Prostate gland (tissue), 2 donors: ENCODE data around the gene ACER2. TPM values are rescaled to one million over a fixed set of nuclear protein-coding genes. Genes with fewer than 3 reads are reported as not detected.
A peak's percentile ranks its signal among the peaks of the same experiment; 100 is the strongest.
"Not testable (repeated sequence)": the region's sequence is repeated elsewhere in the genome, so short reads cannot be mapped to it uniquely, and the experiment has no call there.

Source experiments
- DNase-seq: peaks from one replicate; pipeline ENCODE4 v3.0.0-alpha.2; 2019; ENCODE audit warnings: low spot score
- H3K27ac ChIP-seq, 2 donors: fragments of 200-600 bp; sonication (generic); 2 replicates each; pipeline ENCODE4 v1.5.1; 2017 to 2019
- H3K27me3 ChIP-seq: fragments of 200-600 bp; sonication (generic); replicated peaks from 2 replicates; pipeline ENCODE4 v1.5.1; 2019; ENCODE audit not compliant: insufficient read depth
- H3K36me3 ChIP-seq, 2 donors: fragments of 200-600 bp; sonication (generic); 1 replicate in 1 of 2; 2 replicates in 1 of 2; pipeline versions ENCODE4 v1.5.1 to v1.8.1; 2017 to 2019
- H3K4me1 ChIP-seq: fragments of 200-600 bp; sonication (generic); replicated peaks from 2 replicates; pipeline ENCODE4 v1.5.1; 2019
- H3K4me3 ChIP-seq, 2 donors: fragments of 200-600 bp; sonication (generic); 2 replicates each; pipeline ENCODE4 v1.5.1; 2017 to 2019
- H3K9me3 ChIP-seq: fragments of 200-600 bp; sonication (generic); 2 replicates; pipeline ENCODE4 v1.5.1; 2017
- POLR2A ChIP-seq: fragments of 450-650 bp; IDR thresholded peaks from one replicate; pipeline ENCODE4 v1.6.1; 2016; ENCODE audit warnings: antibody characterized with exemption, mild to moderate bottlenecking
- POLR2AphosphoS5 ChIP-seq: sonication (generic); formaldehyde crosslinking; IDR thresholded peaks from one replicate; pipeline ENCODE4 v1.6.1; 2017; ENCODE audit warnings: antibody characterized with exemption
- WGBS: methylation state at CpG from one replicate; pipeline ENCODE4 v1.1.5; 2018; 5-methylcytosine and 5-hydroxymethylcytosine counted together
- intact Hi-C: fragments of 100-400 bp; cut with DNase I; formaldehyde crosslinking; loops from one replicate; pipeline ENCODE4 v1.14.2; 2022
- total RNA-seq, 2 donors: library from RNA; depleted of rRNA; stranded (reverse); fragments of >200 nt; gene quantifications; one replicate each; pipeline ENCODE4 v1.1.0, GENCODE V29; 2016
- TF ChIP-seq, protein P1 (sequence below), 4 experiments: fragments of 200-600 bp in 2 of 4; fragments of 450-650 bp in 2 of 4; sonication (generic) in 2 of 4; IDR thresholded peaks; 1 replicate in 3 of 4; 2 replicates in 1 of 4; pipeline ENCODE4 v1.5.1; 2016 to 2019; ENCODE audit warnings: antibody characterized with exemption in 4 of 4, mild to moderate bottlenecking in 2 of 4, moderate library complexity in 2 of 4

ACER2 gene
- total RNA-seq, 2 donors from 2014 or later = 11.1 to 14.0 TPM

DNA sequence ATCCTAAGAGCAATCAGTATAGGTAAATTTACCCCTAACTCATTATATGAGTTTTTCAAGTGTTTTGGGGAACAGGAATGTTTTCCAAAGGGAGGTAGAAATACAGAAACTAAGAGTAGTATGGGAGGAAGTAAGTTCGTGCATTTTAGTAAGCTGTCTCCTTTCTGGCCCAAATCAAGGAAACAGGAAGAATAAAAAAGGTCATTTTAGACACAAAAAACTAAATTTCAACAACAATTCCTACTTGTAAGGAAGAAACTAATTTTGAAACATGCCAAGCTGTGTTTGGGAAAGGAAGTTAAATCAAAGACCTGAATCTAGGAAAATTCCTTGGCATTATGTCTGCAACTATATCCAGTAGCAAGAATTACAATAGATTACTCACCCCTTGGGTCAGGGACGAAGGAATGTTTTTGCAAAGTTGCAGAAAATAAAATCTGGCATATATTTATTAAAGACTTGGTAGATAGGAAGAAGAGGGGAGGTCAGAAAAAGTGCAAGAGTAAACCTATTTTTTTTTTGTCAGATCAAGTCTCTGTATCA, 22.2 kb upstream of the ACER2 start:
- no peak for DNase-seq
- TF ChIP-seq POLR2A = no peak
- TF ChIP-seq, protein P1, sequence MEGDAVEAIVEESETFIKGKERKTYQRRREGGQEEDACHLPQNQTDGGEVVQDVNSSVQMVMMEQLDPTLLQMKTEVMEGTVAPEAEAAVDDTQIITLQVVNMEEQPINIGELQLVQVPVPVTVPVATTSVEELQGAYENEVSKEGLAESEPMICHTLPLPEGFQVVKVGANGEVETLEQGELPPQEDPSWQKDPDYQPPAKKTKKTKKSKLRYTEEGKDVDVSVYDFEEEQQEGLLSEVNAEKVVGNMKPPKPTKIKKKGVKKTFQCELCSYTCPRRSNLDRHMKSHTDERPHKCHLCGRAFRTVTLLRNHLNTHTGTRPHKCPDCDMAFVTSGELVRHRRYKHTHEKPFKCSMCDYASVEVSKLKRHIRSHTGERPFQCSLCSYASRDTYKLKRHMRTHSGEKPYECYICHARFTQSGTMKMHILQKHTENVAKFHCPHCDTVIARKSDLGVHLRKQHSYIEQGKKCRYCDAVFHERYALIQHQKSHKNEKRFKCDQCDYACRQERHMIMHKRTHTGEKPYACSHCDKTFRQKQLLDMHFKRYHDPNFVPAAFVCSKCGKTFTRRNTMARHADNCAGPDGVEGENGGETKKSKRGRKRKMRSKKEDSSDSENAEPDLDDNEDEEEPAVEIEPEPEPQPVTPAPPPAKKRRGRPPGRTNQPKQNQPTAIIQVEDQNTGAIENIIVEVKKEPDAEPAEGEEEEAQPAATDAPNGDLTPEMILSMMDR (IDR thresholded peaks at IDR 0.05) = no peak
- no peak for TF ChIP-seq POLR2AphosphoS5
- intact Hi-C loops = no loop called here
- peaks cover 2% of the 10 kb centered on the region for H3K4me1 ChIP-seq
- no peaks in the 10 kb centered on the region for H3K36me3 ChIP-seq
- H3K27ac ChIP-seq = no peak overlapping the region
- H3K27me3 ChIP-seq = no peaks in the 10 kb centered on the region
- 74% methylated on average over 2 of the region's 2 CpGs for WGBS
- no peak overlapping the region for H3K4me3 ChIP-seq
- no peaks in the 10 kb centered on the region for H3K9me3 ChIP-seq

DNA sequence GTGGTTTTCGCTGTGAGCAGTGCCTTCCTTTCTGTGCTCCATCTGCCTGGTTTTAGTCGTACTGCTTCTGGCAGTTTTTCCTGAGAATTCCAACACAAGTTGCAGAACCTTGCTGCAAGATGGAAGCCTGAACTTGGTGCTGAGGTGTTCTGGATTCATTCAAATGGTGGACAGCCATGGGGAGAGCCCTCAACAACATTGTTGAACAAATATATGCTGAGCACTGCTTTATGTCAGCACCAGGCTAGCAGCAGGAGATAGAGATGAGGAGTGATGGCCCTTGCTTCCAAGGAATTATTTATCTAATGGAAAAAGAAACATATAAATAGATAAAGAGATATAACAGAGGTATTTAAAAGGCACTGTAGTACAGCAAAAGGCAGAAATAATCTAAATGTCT, 21.5 kb upstream of the ACER2 start:
- TF ChIP-seq, protein P1 (IDR thresholded peaks at IDR 0.05) = no peak
- no peak for TF ChIP-seq POLR2A
- peak; percentile 8 for TF ChIP-seq POLR2AphosphoS5
- Histone ChIP-seq H3K27me3 (no peaks in the 10 kb centered on the region), H3K36me3 (no peaks in the 10 kb centered on the region), H3K27ac (no peak overlapping the region), H3K4me3 (no peak overlapping the region), H3K4me1 (no peaks in the 10 kb centered on the region), H3K9me3 (no peaks in the 10 kb centered on the region)
- 69% methylated on average over 2 of the region's 2 CpGs for WGBS
- intact Hi-C loops = no loop called here
- no peak for DNase-seq

DNA sequence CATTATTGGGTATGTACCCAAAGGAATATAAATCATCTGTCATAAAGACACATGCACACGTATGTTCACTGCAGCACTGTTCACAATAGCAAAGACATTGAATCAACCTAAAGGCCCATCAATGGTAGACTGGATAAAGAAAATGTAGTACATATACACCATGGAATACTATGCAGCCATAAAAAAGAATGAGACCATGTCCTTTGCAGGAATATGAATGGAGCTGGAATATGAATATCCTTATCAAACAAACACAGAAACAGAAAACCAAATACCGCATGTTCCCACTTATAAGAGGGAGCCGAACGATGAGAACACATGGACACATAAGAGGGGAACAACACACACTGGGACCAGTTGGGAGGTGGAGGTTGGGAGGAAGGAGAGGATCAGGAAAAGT, 19.3 kb upstream of the ACER2 start:
- H3K27me3 ChIP-seq, DNase-seq, intact Hi-C loops, H3K9me3 ChIP-seq, H3K27ac ChIP-seq, H3K4me1 ChIP-seq, H3K36me3 ChIP-seq, H3K4me3 ChIP-seq: not testable (repeated sequence)
- 95% methylated on average over 4 of the region's 4 CpGs for WGBS

DNA sequence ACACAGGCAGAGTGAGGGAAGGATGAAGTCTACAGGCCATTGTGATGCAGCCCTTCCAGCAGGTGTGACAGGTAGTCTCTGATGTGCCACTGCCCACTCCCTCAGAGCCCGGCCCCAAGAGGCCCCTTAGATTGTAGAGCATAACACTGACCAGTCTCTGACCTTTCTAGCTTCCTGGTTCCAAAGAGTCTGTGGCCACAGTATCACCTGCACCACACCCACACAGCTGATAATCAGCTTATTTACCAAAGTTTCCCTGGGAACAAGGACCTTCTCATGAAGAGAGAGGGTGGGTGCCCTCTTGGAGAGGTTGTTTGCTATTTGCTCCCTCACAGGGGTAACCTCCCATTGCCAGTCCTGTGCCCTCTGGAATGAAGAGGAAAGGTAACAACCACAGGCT, 11.0 kb upstream of the ACER2 start:
- Histone ChIP-seq H3K4me3 (no peak overlapping the region), H3K9me3 (no peaks in the 10 kb centered on the region), H3K36me3 (no peaks in the 10 kb centered on the region), H3K27me3 (no peaks in the 10 kb centered on the region), H3K4me1 (no peaks in the 10 kb centered on the region), H3K27ac (no peak overlapping the region)
- TF ChIP-seq, protein P1 (IDR thresholded peaks at IDR 0.05) = no peak
- no peak for TF ChIP-seq POLR2A
- no peak for TF ChIP-seq POLR2AphosphoS5
- intact Hi-C loops = no loop called here
- no peak for DNase-seq
- WGBS = 57% methylated on average over 1 of the region's 1 CpG

DNA sequence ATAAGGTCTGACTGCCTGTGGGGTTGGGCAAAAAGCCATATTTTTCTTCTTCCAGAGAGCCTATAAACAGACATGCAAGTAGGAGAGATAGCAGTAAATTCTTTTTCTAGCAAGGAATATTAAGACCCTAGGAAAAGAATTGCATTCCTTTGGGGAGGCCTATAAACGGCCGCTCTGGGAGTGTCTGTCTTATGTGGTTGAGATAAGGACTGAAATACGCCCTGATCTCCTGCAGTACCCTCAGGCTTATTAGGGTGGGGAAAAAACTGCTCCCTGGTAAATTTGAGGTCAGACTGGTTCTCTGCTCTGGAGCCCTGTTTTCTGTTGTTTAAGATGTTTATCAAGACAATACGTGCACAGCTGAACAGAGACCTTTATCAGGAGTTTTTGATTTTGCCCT, 5.6 kb upstream of the ACER2 start:
- H3K36me3 ChIP-seq, H3K27me3 ChIP-seq, H3K9me3 ChIP-seq, H3K4me3 ChIP-seq, DNase-seq, intact Hi-C loops, H3K4me1 ChIP-seq: not testable (repeated sequence)
- peak overlapping the region in 1 of 2 donors; percentile 79 for H3K27ac ChIP-seq
- WGBS = 72% methylated on average over 4 of the region's 4 CpGs

DNA sequence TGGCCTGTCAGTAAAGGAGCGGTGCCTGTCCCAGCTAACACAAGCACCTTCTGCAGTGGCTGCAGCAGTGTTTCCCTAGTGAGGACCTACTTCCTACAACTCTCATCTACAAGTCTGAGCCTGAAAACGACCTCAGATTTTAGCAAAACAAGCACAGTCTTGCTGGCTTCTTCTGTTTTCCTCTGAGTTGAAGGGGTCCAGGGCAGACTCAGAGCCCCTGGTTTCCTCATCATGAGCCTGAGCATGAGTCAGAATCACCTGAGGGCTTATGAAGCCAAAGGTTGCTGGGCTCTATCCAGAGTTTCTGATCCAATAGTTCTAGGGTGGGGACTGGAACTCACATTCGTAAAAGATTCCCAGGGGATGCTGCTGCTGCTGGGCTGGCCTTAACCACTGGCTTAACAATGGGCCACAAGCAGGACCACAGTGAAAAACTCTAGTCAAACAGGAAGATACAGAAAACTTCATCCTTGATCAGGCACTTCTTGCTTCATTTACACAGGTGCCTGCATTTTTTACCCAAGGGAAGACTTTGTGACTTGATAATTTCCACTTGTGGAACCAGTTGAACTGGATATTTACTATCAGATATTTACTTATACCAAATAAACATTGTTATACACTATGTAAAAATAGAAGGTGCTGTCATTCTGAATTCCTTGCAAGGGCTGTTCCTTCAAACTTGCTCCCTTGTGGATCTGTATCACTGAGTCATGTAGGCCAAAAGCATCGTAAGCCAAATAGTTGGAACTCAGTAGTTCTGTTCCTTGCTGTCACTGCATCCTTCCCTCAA, 4.3 kb upstream of the ACER2 start:
- intact Hi-C loops = no loop called here
- Histone ChIP-seq H3K36me3 (no peaks in the 10 kb centered on the region), H3K4me1 (peaks cover 4% of the 10 kb centered on the region), H3K27ac (peak overlapping the region; percentile 75 to 79), H3K9me3 (no peaks in the 10 kb centered on the region), H3K27me3 (no peaks in the 10 kb centered on the region), H3K4me3 (no peak overlapping the region)
- TF ChIP-seq POLR2AphosphoS5 (peak; percentile 81), POLR2A (no peak)
- DNase-seq = peak; percentile 40
- WGBS = 51% methylated on average over 4 of the region's 4 CpGs
